ENCODE measurements around the gene DOCK1.

The DOCK1 gene

DNA sequence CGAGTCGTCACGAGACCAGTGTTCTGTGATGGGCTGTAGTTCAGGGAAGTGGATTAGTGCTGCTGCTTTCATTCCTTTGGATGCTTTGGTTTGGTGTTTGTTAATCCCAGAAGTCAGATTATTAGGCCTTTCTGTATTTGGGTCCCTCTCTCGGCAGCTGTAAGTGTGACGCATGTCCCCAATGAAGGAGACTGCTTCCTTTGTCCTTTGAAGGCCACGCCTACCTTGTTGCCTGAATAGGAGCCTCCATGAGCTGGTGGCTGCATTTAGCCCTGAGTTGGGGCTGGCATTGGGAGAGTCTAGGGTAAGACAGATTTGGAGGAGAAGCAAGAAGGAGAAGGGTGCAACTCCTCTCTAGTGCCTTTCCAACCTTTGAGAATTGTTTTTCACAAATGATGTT is 34.5 kb downstream of the DOCK1 start:
- H3K27ac ChIP-seq (ENCODE audit: low read depth, low read length): no peak overlapping the region
- H3K9me3 ChIP-seq (ENCODE audit: insufficient read depth, low read depth, low read length): no peaks in the 10 kb centered on the region
- H3K27me3 ChIP-seq (ENCODE audit: insufficient read depth, low read length): no peaks in the 10 kb centered on the region
- H3K4me3 ChIP-seq (ENCODE audit: low read length): no peak overlapping the region
- no peaks in the 10 kb centered on the region for H3K36me3 ChIP-seq (ENCODE audit: insufficient read depth, low read length)
- H3K9ac ChIP-seq (ENCODE audit: low read depth, low read length): no peak overlapping the region
- peaks cover 10% of the 10 kb centered on the region for H3K4me1 ChIP-seq (ENCODE audit: insufficient read depth, low read length)
- 84% methylated on average over 6 of the region's 6 CpGs for WGBS

DNA sequence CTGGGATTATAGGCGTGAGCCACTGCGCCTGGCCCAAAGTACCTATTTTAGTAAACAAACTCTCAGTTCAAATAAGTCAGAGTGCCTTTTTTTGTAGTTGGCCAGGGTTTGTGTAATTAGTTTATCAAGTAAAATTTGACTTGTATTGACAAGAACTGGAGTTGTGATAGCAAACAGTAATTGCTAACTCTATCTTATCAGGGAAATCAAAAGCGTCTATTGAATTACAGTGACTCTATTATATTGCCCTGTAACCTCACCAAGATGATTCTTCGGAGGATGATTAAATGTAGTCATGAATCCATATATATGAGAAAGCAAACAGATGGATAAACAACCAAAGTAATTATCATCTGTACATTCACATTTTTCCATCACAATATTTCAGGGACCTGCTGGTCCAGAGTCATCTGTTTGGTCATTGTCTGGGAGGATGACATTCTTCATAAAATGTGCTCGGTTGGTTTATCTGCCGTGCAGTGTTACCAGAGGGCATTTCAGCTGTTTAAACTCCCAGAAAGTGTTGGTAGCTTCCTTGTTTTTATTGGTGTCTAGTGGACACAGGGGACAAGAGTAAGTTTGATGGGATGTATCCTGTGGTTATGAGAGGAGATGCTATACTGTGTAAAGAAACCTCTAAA is 35.6 kb downstream of the DOCK1 start:
- Histone ChIP-seq H3K27ac (ENCODE audit: low read depth, low read length) (no peak overlapping the region), H3K9ac (ENCODE audit: low read depth, low read length) (no peak overlapping the region), H3K36me3 (ENCODE audit: insufficient read depth, low read length) (peaks cover 5% of the 10 kb centered on the region; the same call in 1 of the 2 replicates), H3K27me3 (ENCODE audit: insufficient read depth, low read length) (no peaks in the 10 kb centered on the region), H3K4me3 (ENCODE audit: low read length) (no peak overlapping the region), H3K4me1 (ENCODE audit: insufficient read depth, low read length) (peaks cover 4% of the 10 kb centered on the region; the same call in 1 of the 2 replicates), H3K9me3 (ENCODE audit: insufficient read depth, low read depth, low read length) (no peaks in the 10 kb centered on the region)
- WGBS: 87% methylated on average over 4 of the region's 6 CpGs

DNA sequence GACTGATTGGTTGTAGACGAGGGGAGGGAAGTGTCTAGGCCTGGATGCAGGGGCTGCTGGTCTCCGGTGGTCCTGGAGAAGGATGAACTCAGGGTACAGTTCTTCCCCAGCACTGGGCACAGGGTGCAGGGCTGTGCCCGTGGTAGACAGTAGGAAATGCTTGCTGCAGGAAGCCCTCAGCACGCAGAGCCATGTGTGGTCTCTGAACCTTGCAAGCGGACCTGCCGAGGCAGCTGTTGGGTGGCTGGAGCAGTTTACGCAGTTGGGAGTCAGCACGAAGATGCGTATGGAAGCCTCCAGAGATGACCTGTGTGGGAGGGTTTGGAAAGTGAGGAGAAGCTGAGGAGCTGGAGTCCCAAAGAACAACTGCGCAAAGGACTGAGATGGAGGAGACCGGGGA is 39.0 kb downstream of the DOCK1 start:
- Histone ChIP-seq H3K27me3 (ENCODE audit: insufficient read depth, low read length) (no peaks in the 10 kb centered on the region), H3K4me3 (ENCODE audit: low read length) (no peak overlapping the region), H3K36me3 (ENCODE audit: insufficient read depth, low read length) (peaks cover 11% of the 10 kb centered on the region), H3K9me3 (ENCODE audit: insufficient read depth, low read depth, low read length) (peaks cover 21% of the 10 kb centered on the region), H3K9ac (ENCODE audit: low read depth, low read length) (no peak overlapping the region), H3K27ac (ENCODE audit: low read depth, low read length) (no peak overlapping the region), H3K4me1 (ENCODE audit: insufficient read depth, low read length) (peaks cover 4% of the 10 kb centered on the region; the same call in 1 of the 2 replicates)
- WGBS: 85% methylated on average over 11 of the region's 11 CpGs

DNA sequence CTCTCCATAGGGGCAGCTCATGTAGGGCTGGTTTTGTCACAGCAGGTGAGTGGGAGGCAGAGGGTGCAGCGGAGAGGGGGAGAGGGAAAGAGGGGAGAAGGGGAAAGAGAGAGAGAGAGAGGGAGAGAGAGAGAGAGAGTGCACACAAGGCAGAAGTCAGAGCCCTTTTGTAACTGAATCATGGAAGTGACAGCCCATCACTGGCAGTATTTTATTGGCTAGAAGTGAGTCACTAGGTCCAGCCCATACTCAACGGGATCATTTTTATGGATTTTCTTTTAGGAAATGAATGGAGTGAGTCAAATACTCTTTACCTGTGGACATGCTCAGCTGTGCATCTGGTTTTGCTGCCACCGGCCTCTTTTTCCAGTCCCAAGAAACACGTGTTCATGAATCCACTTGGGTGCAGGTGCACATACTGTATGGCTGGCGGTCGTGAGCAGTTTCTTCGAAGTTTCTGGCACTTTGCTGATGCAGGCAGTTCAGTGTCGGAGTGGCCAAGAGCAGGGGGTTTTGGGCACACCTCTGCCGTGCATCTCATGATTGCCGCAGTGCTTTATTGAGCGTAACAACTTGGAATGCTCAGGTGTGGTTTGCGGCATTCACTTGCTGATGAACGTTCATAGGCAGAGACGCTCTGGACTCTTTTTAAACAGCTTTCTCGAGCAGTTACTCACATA is 40.3 kb downstream of the DOCK1 start:
- Histone ChIP-seq H3K4me3 (ENCODE audit: low read length) (no peak overlapping the region), H3K9ac (ENCODE audit: low read depth, low read length) (no peak overlapping the region), H3K36me3 (ENCODE audit: insufficient read depth, low read length) (peaks cover 11% of the 10 kb centered on the region), H3K27ac (ENCODE audit: low read depth, low read length) (no peak overlapping the region), H3K4me1 (ENCODE audit: insufficient read depth, low read length) (no peaks in the 10 kb centered on the region), H3K27me3 (ENCODE audit: insufficient read depth, low read length) (no peaks in the 10 kb centered on the region), H3K9me3 (ENCODE audit: insufficient read depth, low read depth, low read length) (peaks cover 34% of the 10 kb centered on the region)
- 93% methylated on average over 15 of the region's 15 CpGs for WGBS

- Histone ChIP-seq H3K27me3 (ENCODE audit: insufficient read depth, low read length) (no peaks in the 10 kb centered on the region), H3K27ac (ENCODE audit: low read depth, low read length) (no peak overlapping the region), H3K36me3 (ENCODE audit: insufficient read depth, low read length) (peaks cover 13% of the 10 kb centered on the region), H3K4me1 (ENCODE audit: insufficient read depth, low read length) (no peaks in the 10 kb centered on the region), H3K9me3 (ENCODE audit: insufficient read depth, low read depth, low read length) (peaks cover 46% of the 10 kb centered on the region), H3K9ac (ENCODE audit: low read depth, low read length) (no peak overlapping the region), H3K4me3 (ENCODE audit: low read length) (no peak overlapping the region)
- 98% methylated on average over 6 of the region's 6 CpGs for WGBS
Measured at GRCh38 chr10:126946746-126947145, 41.5 kb downstream of the DOCK1 start.

DNA sequence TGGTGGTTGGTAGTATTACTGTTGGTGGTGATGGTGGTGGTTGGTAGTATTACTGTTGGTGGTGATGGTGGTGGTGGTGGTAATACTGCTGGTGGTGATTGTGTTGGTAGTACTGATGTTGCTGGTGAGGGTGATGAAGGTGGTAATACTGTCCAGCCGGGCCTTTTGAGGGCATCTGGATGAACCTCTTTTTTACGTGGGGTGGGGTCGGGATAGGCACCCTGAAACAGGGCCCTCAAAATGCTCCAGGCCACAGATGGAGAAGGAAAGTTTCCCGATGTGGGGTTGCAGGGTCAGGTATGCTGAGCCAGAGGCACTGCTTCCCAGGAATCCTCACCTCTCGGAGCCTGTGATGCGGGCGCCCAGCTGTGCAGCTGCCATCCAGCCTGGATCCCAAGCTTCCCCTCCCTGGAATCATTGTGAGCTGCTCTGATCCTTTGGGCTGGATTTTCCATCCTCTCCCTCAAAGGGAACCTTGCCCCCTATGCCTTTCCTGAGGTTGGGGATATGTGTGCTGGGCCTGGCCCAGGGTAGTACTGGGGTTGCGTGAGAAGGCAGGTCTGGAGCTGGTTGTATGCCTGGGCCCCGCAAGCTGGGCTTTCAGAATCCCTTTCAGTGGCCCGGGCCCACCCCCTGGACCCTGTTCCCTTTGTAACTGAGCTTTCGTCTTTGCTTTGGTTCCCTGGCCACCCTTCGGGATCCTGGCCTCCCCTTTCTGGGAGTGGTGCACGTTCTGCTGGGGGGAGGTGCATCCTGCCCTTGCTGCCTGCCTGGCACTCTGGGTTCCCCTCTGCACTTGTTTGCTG is 43.3 kb downstream of the DOCK1 start:
- Histone ChIP-seq H3K9me3 (ENCODE audit: insufficient read depth, low read depth, low read length) (peaks cover 59% of the 10 kb centered on the region), H3K4me1 (ENCODE audit: insufficient read depth, low read length) (no peaks in the 10 kb centered on the region), H3K9ac (ENCODE audit: low read depth, low read length) (no peak overlapping the region), H3K36me3 (ENCODE audit: insufficient read depth, low read length) (peaks cover 13% of the 10 kb centered on the region), H3K4me3 (ENCODE audit: low read length) (no peak overlapping the region), H3K27me3 (ENCODE audit: insufficient read depth, low read length) (no peaks in the 10 kb centered on the region), H3K27ac (ENCODE audit: low read depth, low read length) (no peak overlapping the region)
- WGBS: 97% methylated on average over 13 of the region's 13 CpGs

DNA sequence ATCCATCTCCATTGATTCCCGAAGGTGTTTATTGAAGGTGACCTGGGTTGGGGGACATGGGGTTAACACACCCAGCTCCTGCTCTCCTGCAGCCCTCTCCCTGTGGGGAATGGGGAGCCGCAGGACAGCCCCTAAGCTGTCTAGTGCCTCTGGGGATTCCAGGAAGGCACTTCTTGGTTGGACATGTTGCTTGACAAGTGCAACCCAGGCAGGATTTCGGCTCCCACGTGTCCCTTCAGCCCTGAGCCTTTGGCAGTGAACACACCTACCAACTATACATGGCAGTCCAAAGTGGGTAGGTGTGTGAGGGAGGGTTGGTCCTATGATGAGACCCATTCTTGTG is 43.9 kb downstream of the DOCK1 start:
- Histone ChIP-seq H3K4me1 (ENCODE audit: insufficient read depth, low read length) (no peaks in the 10 kb centered on the region), H3K9me3 (ENCODE audit: insufficient read depth, low read depth, low read length) (peaks cover 59% of the 10 kb centered on the region), H3K27me3 (ENCODE audit: insufficient read depth, low read length) (no peaks in the 10 kb centered on the region), H3K27ac (ENCODE audit: low read depth, low read length) (no peak overlapping the region), H3K4me3 (ENCODE audit: low read length) (no peak overlapping the region), H3K9ac (ENCODE audit: low read depth, low read length) (no peak overlapping the region), H3K36me3 (ENCODE audit: insufficient read depth, low read length) (peaks cover 13% of the 10 kb centered on the region)
- WGBS: 97% methylated on average over 4 of the region's 4 CpGs

DNA sequence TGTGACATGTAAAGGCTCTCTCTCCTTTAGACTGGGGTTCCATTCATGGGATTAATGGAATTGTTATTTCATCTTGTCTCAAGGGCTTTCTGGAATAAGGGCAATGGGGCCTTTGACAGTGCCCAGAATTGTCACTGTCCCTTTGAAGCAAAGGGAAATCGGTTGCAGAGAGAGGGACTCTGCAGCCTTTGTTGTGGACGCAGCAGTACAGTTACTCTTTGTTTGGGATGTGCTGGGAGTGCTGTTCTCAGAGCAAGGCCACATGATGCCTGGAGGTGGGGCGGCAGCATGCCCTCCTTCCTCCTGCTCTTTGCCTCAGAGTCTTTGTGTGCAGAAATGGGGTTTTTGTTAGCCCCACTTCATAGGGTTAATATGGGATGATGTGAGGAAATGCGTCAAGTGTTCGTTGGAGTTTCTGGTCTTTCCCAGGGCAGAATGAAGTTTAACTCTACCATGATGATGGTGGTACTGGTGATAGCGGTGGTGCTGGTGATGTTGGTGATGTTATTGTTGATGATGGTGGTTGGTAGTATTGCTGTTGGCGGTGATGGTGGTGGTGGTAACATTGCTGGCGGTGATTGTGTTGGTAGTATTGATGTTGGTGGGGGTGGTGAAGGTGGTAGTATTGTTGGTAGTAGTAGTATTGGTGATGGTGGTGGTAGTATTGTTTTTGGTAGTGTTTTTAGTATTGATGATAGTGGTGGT is 45.3 kb downstream of the DOCK1 start:
- H3K4me1 ChIP-seq (ENCODE audit: insufficient read depth, low read length): no peaks in the 10 kb centered on the region
- no peak overlapping the region for H3K27ac ChIP-seq (ENCODE audit: low read depth, low read length)
- 95% methylated on average over 8 of the region's 8 CpGs for WGBS
- H3K9me3 ChIP-seq (ENCODE audit: insufficient read depth, low read depth, low read length): peaks cover 59% of the 10 kb centered on the region
- H3K27me3 ChIP-seq (ENCODE audit: insufficient read depth, low read length): no peaks in the 10 kb centered on the region
- peaks cover 10% of the 10 kb centered on the region for H3K36me3 ChIP-seq (ENCODE audit: insufficient read depth, low read length)
- H3K9ac ChIP-seq (ENCODE audit: low read depth, low read length): no peak overlapping the region
- no peak overlapping the region for H3K4me3 ChIP-seq (ENCODE audit: low read length)

GRCh38 chr10:126953886-126954285 is 48.7 kb downstream of the DOCK1 start:
- H3K4me1 ChIP-seq (ENCODE audit: insufficient read depth, low read length): no peaks in the 10 kb centered on the region
- H3K9ac ChIP-seq (ENCODE audit: low read depth, low read length): no peak overlapping the region
- no peaks in the 10 kb centered on the region for H3K27me3 ChIP-seq (ENCODE audit: insufficient read depth, low read length)
- no peak overlapping the region for H3K4me3 ChIP-seq (ENCODE audit: low read length)
- peaks cover 2% of the 10 kb centered on the region for H3K36me3 ChIP-seq (ENCODE audit: insufficient read depth, low read length)
- H3K27ac ChIP-seq (ENCODE audit: low read depth, low read length): no peak overlapping the region
- 94% methylated on average over 5 of the region's 5 CpGs for WGBS
- peaks cover 41% of the 10 kb centered on the region for H3K9me3 ChIP-seq (ENCODE audit: insufficient read depth, low read depth, low read length)

DNA sequence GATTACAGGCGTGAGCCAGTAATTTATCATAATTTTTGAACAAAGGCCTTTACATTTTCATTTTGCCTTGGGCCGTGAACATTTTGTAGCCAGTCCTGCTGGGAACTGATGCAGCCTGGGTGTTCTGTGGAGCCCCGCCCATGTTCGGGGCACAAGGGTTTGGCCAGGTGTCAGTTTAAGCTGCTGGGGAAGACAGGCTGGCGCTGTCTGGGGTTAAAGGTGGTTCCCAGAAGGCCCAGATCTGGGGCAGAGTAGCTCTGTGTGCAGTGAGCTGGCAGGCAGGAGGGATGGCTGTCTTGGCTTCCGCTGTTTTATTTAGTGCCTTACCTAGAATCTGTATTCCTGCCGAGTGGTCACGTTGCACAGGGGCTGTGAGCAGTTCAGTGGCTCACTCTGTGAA is 50.2 kb downstream of the DOCK1 start:
- Histone ChIP-seq H3K4me1 (ENCODE audit: insufficient read depth, low read length) (no peaks in the 10 kb centered on the region), H3K27ac (ENCODE audit: low read depth, low read length) (no peak overlapping the region), H3K36me3 (ENCODE audit: insufficient read depth, low read length) (peaks cover 2% of the 10 kb centered on the region), H3K9ac (ENCODE audit: low read depth, low read length) (no peak overlapping the region), H3K9me3 (ENCODE audit: insufficient read depth, low read depth, low read length) (peaks cover 26% of the 10 kb centered on the region), H3K4me3 (ENCODE audit: low read length) (no peak overlapping the region), H3K27me3 (ENCODE audit: insufficient read depth, low read length) (no peaks in the 10 kb centered on the region)
- WGBS: 90% methylated on average over 8 of the region's 8 CpGs
